Heart left ventricle (tissue), 13 donors: ENCODE results near the gene FGFRL1.

ENCODE experiments used
- CTCF ChIP-seq, 12 donors: fragments of 200-600 bp; sonication (generic) in 4 of 12; IDR thresholded peaks; one replicate each; pipeline versions ENCODE4 v1.5.0 to v1.8.0; 2018 to 2022; ENCODE audit warnings: antibody characterized with exemption in 12 of 12, mild to moderate bottlenecking in 5 of 12
- POLR2A ChIP-seq, 2 donors: fragments of 450-650 bp; IDR thresholded peaks; one replicate each; pipeline ENCODE4 v1.6.1; 2017; ENCODE audit warnings: antibody characterized with exemption in 2 of 2, mild to moderate bottlenecking in 2 of 2, moderate library complexity in 2 of 2
- donor health status: ischemic (EF 13 %, LVEDD 7.1; RV severe dilation, severe dysfunction).
- donor health status: DM: no; HTN: yes; CAD: no.
- donor health status: DM: no; HTN: no; CAD: no.
- donor health status: ischemic (EF 25% LVEDD 6.9; RV normal size, moderate dysfunction).
- donor health status: ischemic (EF 25% LVEDD 5.7; RV mildly dilated, moderate dysfunction).
- donor health status: ischemic (EF 35%, LVEDD 5.7; RV mildly dilated, moderate dysfunction).
- donor health status: nonischemic (EF 11% LVEDD 7.7; RV severe dilation, severe dysfunction).
- donor health status: DM: yes; HTN: yes; CAD: no.
- donor health status: PGD.
- donor health status: ischemic (EF 29% LVEDD 5.4; RV normal size, mild dysfunction).
- donor health status: nonischemic (EF 23%, LVEDD 6.1; RV moderate dilation, normal function).

- TF ChIP-seq CTCF (IDR thresholded peaks at IDR 0.05) (no peak), POLR2A (IDR thresholded peaks at IDR 0.05) (no peak)
Measured at GRCh38 chr4:995311-996026, 16.0 kb upstream of the FGFRL1 start.
